Lung (tissue), 12 donors: ENCODE data around the gene TRPM2. TPM values are rescaled to one million over a fixed set of nuclear protein-coding genes. Genes with fewer than 3 reads are reported as not detected.

Experiments
- ATAC-seq: fragments of 200-7000 bp; cut with Tn5 transposase; one replicate; pipeline ENCODE4 v1.9.1; 2020; ENCODE audit warnings: moderate number of reproducible peaks; ENCODE audit not compliant: insufficient read depth, low FRiP score
- DNase-seq, 3 donors: peaks; one replicate each; pipeline ENCODE4 v3.0.0-alpha.2; 2013 to 2017
- H3K27ac ChIP-seq, 2 donors: one replicate each; pipeline ENCODE4 v1.5.1; 2013; ENCODE audit warnings: mild to moderate bottlenecking in 2 of 2, moderate library complexity in 2 of 2, control low read depth in 1 of 2, inconsistent platforms in 1 of 2, low read depth in 1 of 2, low read length in 1 of 2
- H3K27me3 ChIP-seq, 3 donors: one replicate each; pipeline ENCODE4 v1.5.1; 2013; ENCODE audit warnings: low read length in 2 of 3; ENCODE audit not compliant: control insufficient read depth in 3 of 3, insufficient read depth in 3 of 3
- H3K36me3 ChIP-seq, 4 donors: one replicate each; pipeline ENCODE4 v1.5.1; 2013; ENCODE audit warnings: low read length in 4 of 4, mild to moderate bottlenecking in 1 of 4, moderate library complexity in 1 of 4; ENCODE audit not compliant: control insufficient read depth in 4 of 4, insufficient read depth in 4 of 4
- H3K4me1 ChIP-seq, 5 donors: one replicate each; pipeline ENCODE4 v1.5.1; 2013; ENCODE audit warnings: low read length in 5 of 5, mild to moderate bottlenecking in 2 of 5, moderate library complexity in 1 of 5; ENCODE audit not compliant: control insufficient read depth in 5 of 5, insufficient read depth in 5 of 5
- H3K4me3 ChIP-seq: one replicate; pipeline ENCODE4 v1.5.1; 2013; ENCODE audit warnings: mild to moderate bottlenecking, control low read depth, moderate library complexity
- H3K9ac ChIP-seq, 2 donors: one replicate each; pipeline ENCODE4 v1.5.1; 2013; ENCODE audit warnings: low read length in 2 of 2, control low read depth in 1 of 2; ENCODE audit not compliant: insufficient read depth in 1 of 2
- H3K9me3 ChIP-seq, 4 donors: one replicate each; pipeline ENCODE4 v1.5.1; 2013; ENCODE audit warnings: low read length in 3 of 4, mild to moderate bottlenecking in 1 of 4, moderate library complexity in 1 of 4; ENCODE audit not compliant: control insufficient read depth in 4 of 4, insufficient read depth in 3 of 4
- CTCF ChIP-seq: IDR thresholded peaks from 2 replicates; pipeline ENCODE4 v1.5.1; 2012; ENCODE audit warnings: mild to moderate bottlenecking; ENCODE audit errors: control extremely low read depth, extremely low read depth
- WGBS, 2 donors: extraction: QIAGEN DNeasy Blood & Tissue Kit; methylation state at CpG; one replicate each; pipeline ENCODE4 v1.1.7; 2013; 5-methylcytosine and 5-hydroxymethylcytosine counted together
- polyA plus RNA-seq, 2 donors: library from polyadenylated mRNA; stranded (reverse); fragments of 200-250 nt; gene quantifications; one replicate each; pipeline ENCODE4 v1.2.1, GENCODE V29; 2013
- total RNA-seq, 2 donors: library from RNA; depleted of rRNA in 1 of 2; stranded (reverse); fragments of >200 nt in 1 of 2; gene quantifications; one replicate each; pipeline ENCODE4 v1.2.1, GENCODE V29; 2014 to 2021
- donor health status: control.
- donor health status: control.
- donor health status: Bipolar disorder and iron deficiency.
- donor health status: healthy.
- donor health status: DM: yes; HTN: yes; CAD: no.

The TRPM2 gene
- total and polyA plus RNA-seq, 4 donors: 5.9 to 26.2 (median 10.3) TPM

- WGBS, 2 donors: 88 to 93% methylated on average over 20 of the region's 20 CpGs
- Histone ChIP-seq H3K9me3 (peaks cover 0 to 3% (median 0%) of the 10 kb centered on the region in 4 donors), H3K27me3 (no peaks in the 10 kb centered on the region), H3K27ac (no peak overlapping the region), H3K4me1 (peaks cover 0 to 4% (median 0%) of the 10 kb centered on the region in 5 donors), H3K4me3 (no peak overlapping the region), H3K36me3 (peaks cover 0 to 3% (median 0%) of the 10 kb centered on the region in 4 donors), H3K9ac (no peak overlapping the region)
- TF ChIP-seq CTCF: no peak
- DNase-seq (no peak), ATAC-seq (no peak)
Observed at GRCh38 chr21:44441581-44442265, 88.3 kb downstream of the TRPM2 start.

GRCh38 chr21:44442266-44443125 is 89.1 kb downstream of the TRPM2 start:
- no peaks in the 10 kb centered on the region for H3K27me3 ChIP-seq
- H3K9me3 ChIP-seq: peaks cover 0 to 3% (median 0%) of the 10 kb centered on the region in 4 donors
- no peak for DNase-seq
- H3K36me3 ChIP-seq: no peaks in the 10 kb centered on the region
- ATAC-seq: no peak
- no peak overlapping the region for H3K9ac ChIP-seq
- 79 to 83% methylated on average over 19 of the region's 19 CpGs for WGBS, 2 donors
- no peak for TF ChIP-seq CTCF
- H3K27ac ChIP-seq: no peak overlapping the region
- no peak overlapping the region for H3K4me3 ChIP-seq
- H3K4me1 ChIP-seq: peaks cover 0 to 4% (median 0%) of the 10 kb centered on the region in 5 donors

- H3K4me3 ChIP-seq: no peak overlapping the region
- H3K9me3 ChIP-seq: peaks cover 0 to 3% (median 0%) of the 10 kb centered on the region in 4 donors
- no peak overlapping the region for H3K27ac ChIP-seq
- H3K4me1 ChIP-seq: peaks cover 0 to 4% (median 0%) of the 10 kb centered on the region in 5 donors
- no peak for DNase-seq
- no peak for ATAC-seq
- no peaks in the 10 kb centered on the region for H3K36me3 ChIP-seq
- no peak for TF ChIP-seq CTCF
- WGBS, 2 donors: 80 to 92% methylated on average over 15 to 17 of the region's 17 CpGs
- no peak overlapping the region for H3K9ac ChIP-seq
- peaks cover 0 to 4% (median 0%) of the 10 kb centered on the region in 3 donors for H3K27me3 ChIP-seq
Observed at GRCh38 chr21:44443291-44443890, 90.0 kb downstream of the TRPM2 start.
